ENCODE measurements around the gene SNRNP35. TPM values are rescaled to one million over a fixed set of nuclear protein-coding genes. Genes with fewer than 3 reads are reported as not detected.
"Not testable (repeated sequence)": the region's sequence is repeated elsewhere in the genome, so short reads cannot be mapped to it uniquely, and the experiment has no call there.

The SNRNP35 gene
- total RNA-seq (10 to 100 TPM; 16.5 to 31.7 TPM), polyA plus RNA-seq (ENCODE audit: insufficient read depth, low read depth, low replicate concordance) (32.0 TPM)
- long read RNA-seq, donor 1, transcript SNRNP35-203 (2 exons, 1,975 nt), result major isoform, 12 of 25 reads
- long read RNA-seq, donor 1, transcript SNRNP35-204 (2 exons, 2,161 nt), result minor isoform, 6 of 25 reads
- long read RNA-seq, donor 1, partial matches to known transcripts, result 5 of 25 reads
- long read RNA-seq, donor 1, other reads (novel, unspliced or antisense), result 0 of 25 reads
- long read RNA-seq, donor 2, transcript SNRNP35-203 (2 exons, 1,975 nt), result major isoform, 12 of 25 reads
- long read RNA-seq, donor 2, partial matches to known transcripts, result 12 of 25 reads
- long read RNA-seq, donor 2, other reads (novel, unspliced or antisense), result 0 of 25 reads

GRCh38 chr12:123457980-123458779 is at the start of gene SNRNP35:
SNRNP35 (plus strand) TSS chr12:123458139; CDS start chr12:123465541, 7,402 bp downstream.
- DNase-seq, result peak; percentile 87
- intact Hi-C loops (cut with DNase I; ENCODE audit: low total_unique reads), result no loop called here
- Histone ChIP-seq H3K36me3 (ENCODE audit: low read depth, missing control alignments) (no peaks in the 10 kb centered on the region), H3K4me3 (peak within 1 kb of the TSS; percentile 77 to 94), H3K27me3 (no peaks in the 10 kb centered on the region), H3K4me1 (peaks cover 14% of the 10 kb centered on the region), H3K9me3 (no peaks in the 10 kb centered on the region), H3K27ac (peak within 1 kb of the TSS; percentile 98 to 100)
- WGBS, 2 donors, result 0 to 1% methylated on average over 42 to 48 of the region's 48 CpGs
- no peak for TF ChIP-seq CTCF (IDR thresholded peaks at IDR 0.05)
- TF ChIP-seq POLR2A (IDR thresholded peaks at IDR 0.05), result no peak

GRCh38 chr12:123408619-123409018 is 49.3 kb upstream of the SNRNP35 start:
- WGBS, 2 donors, result 93 to 100% methylated on average over 1 to 5 of the region's 7 CpGs
- H3K27ac ChIP-seq; DNase-seq; H3K27me3 ChIP-seq; intact Hi-C loops (cut with DNase I; ENCODE audit: low total_unique reads); H3K36me3 ChIP-seq (ENCODE audit: low read depth, missing control alignments); H3K9me3 ChIP-seq; H3K4me3 ChIP-seq; H3K4me1 ChIP-seq: not testable (repeated sequence)

GRCh38 chr12:123409284-123410040 is 48.5 kb upstream of the SNRNP35 start:
- H3K27ac ChIP-seq; H3K4me1 ChIP-seq; H3K4me3 ChIP-seq; DNase-seq; intact Hi-C loops (cut with DNase I; ENCODE audit: low total_unique reads); H3K9me3 ChIP-seq; H3K27me3 ChIP-seq; H3K36me3 ChIP-seq (ENCODE audit: low read depth, missing control alignments): not testable (repeated sequence)
- WGBS, 2 donors, result 86 to 91% methylated on average over 11 of the region's 11 CpGs

- intact Hi-C loops (cut with DNase I; ENCODE audit: low total_unique reads), result no loop called here
- TF ChIP-seq POLR2A (IDR thresholded peaks at IDR 0.05), result no peak
- no peak for TF ChIP-seq CTCF (IDR thresholded peaks at IDR 0.05)
- H3K9me3 ChIP-seq, result no peaks in the 10 kb centered on the region
These were observed 47.9 kb upstream of the SNRNP35 start for GRCh38 chr12:123410041-123410412.

GRCh38 chr12:123421314-123421713 is 36.6 kb upstream of the SNRNP35 start:
- H3K9me3 ChIP-seq, result no peaks in the 10 kb centered on the region
- no peaks in the 10 kb centered on the region for H3K36me3 ChIP-seq (ENCODE audit: low read depth, missing control alignments)
- 92 to 100% methylated on average over 2 of the region's 2 CpGs for WGBS, 2 donors
- H3K27me3 ChIP-seq, result no peaks in the 10 kb centered on the region
- intact Hi-C loops (cut with DNase I; ENCODE audit: low total_unique reads), result no loop called here
- no peak for DNase-seq
- no peak overlapping the region for H3K27ac ChIP-seq
- TF ChIP-seq POLR2A (IDR thresholded peaks at IDR 0.05), result no peak
- TF ChIP-seq CTCF (IDR thresholded peaks at IDR 0.05), result no peak
- no peak overlapping the region for H3K4me3 ChIP-seq
- H3K4me1 ChIP-seq, result no peaks in the 10 kb centered on the region

More at GRCh38 chr12:123410041-123410412, 47.9 kb upstream of the SNRNP35 start:
- Histone ChIP-seq H3K4me1 (peaks cover 5% of the 10 kb centered on the region), H3K36me3 (ENCODE audit: low read depth, missing control alignments) (no peaks in the 10 kb centered on the region), H3K27ac (no peak overlapping the region), H3K4me3 (no peak overlapping the region), H3K27me3 (no peaks in the 10 kb centered on the region)
- 91 to 95% methylated on average over 5 of the region's 5 CpGs for WGBS, 2 donors
- DNase-seq, result no peak

All from testis (tissue), 5 donors.